Retinal pigment epithelial cell (primary cell): ENCODE data around the gene SEMA4G.

ENCODE experiments used
- DNase-seq: peaks from one replicate; pipeline ENCODE4 v3.0.0-alpha.2; 2010; ENCODE audit warnings: low read depth
- H3K4me3 ChIP-seq: 2 replicates; pipeline ENCODE4 v1.5.1; 2011; ENCODE audit warnings: mild to moderate bottlenecking, low read length, control low read depth, moderate library complexity
- CTCF ChIP-seq: conservative IDR thresholded peaks from 2 replicates; pipeline ENCODE4 v1.5.1; 2011; ENCODE audit warnings: low read depth, low read length, control low read depth, inconsistent platforms

Gene SEMA4G

GRCh38 chr10:100963826-100964225, 5.5 kb upstream of the SEMA4G start:
- no peak for DNase-seq
- TF ChIP-seq CTCF: no peak

GRCh38 chr10:100965820-100966219, 3.5 kb upstream of the SEMA4G start:
- TF ChIP-seq CTCF: no peak
- no peak for DNase-seq
- H3K4me3 ChIP-seq: no peak overlapping the region

More at GRCh38 chr10:100963826-100964225, 5.5 kb upstream of the SEMA4G start:
- H3K4me3 ChIP-seq: no peak overlapping the region

- no peak overlapping the region for H3K4me3 ChIP-seq
- no peak for TF ChIP-seq CTCF
- DNase-seq: no peak
Measured at GRCh38 chr10:100966887-100967286, 2.4 kb upstream of the SEMA4G start.

GRCh38 chr10:100967332-100967731, 2.0 kb upstream of the SEMA4G start:
- TF ChIP-seq CTCF: no peak
- no peak for DNase-seq
- no peak overlapping the region for H3K4me3 ChIP-seq

GRCh38 chr10:100968062-100968736, 1.1 kb upstream of the SEMA4G start:
- no peak for DNase-seq
- TF ChIP-seq CTCF: no peak
- H3K4me3 ChIP-seq: no peak overlapping the region

- H3K4me3 ChIP-seq: peak overlapping the region; percentile 59
- TF ChIP-seq CTCF: no peak
- no peak for DNase-seq
Measured at GRCh38 chr10:100968863-100969186, 479 bp upstream of the SEMA4G start.

GRCh38 chr10:100970076-100970913, 991 bp downstream of the SEMA4G start:
- peak overlapping the region; percentile 59 for H3K4me3 ChIP-seq
- no peak for TF ChIP-seq CTCF
- no peak for DNase-seq
